Neuronal stem cell (in vitro differentiated cells): Measurements from ENCODE around the gene ORAI3.

Source experiments
- DNase-seq: peaks from one replicate; pipeline ENCODE4 v3.0.0-alpha.2; 2013; ENCODE audit warnings: low spot score
- H2AFZ ChIP-seq: one replicate; pipeline ENCODE4 v1.6.1; 2013; ENCODE audit warnings: mild to moderate bottlenecking, low read length, inconsistent platforms
- H2AK5ac ChIP-seq: 2 replicates; pipeline ENCODE4 v1.6.1; 2013; ENCODE audit warnings: low read depth, mild to moderate bottlenecking, inconsistent platforms, low read length, moderate library complexity, mixed read lengths
- H2BK120ac ChIP-seq: 2 replicates; pipeline ENCODE4 v1.6.1; 2013; ENCODE audit warnings: low read depth, mild to moderate bottlenecking, inconsistent platforms, low read length, moderate library complexity, mixed read lengths
- H2BK12ac ChIP-seq: one replicate; pipeline ENCODE4 v1.6.1; 2013; ENCODE audit warnings: low read length, inconsistent platforms
- H2BK15ac ChIP-seq: 2 replicates; pipeline ENCODE4 v1.6.1; 2013; ENCODE audit warnings: mild to moderate bottlenecking, low read length, inconsistent platforms, mixed read lengths
- H2BK5ac ChIP-seq: one replicate; pipeline ENCODE4 v1.6.1; 2013; ENCODE audit warnings: inconsistent platforms, mild to moderate bottlenecking, low read length, moderate library complexity
- H3K14ac ChIP-seq: one replicate; pipeline ENCODE4 v1.6.1; 2013; ENCODE audit warnings: low read length, inconsistent platforms
- H3K18ac ChIP-seq: 2 replicates; pipeline ENCODE4 v1.6.1; 2013; ENCODE audit warnings: low read length, inconsistent platforms
- H3K23ac ChIP-seq: 2 replicates; pipeline ENCODE4 v1.6.1; 2013; ENCODE audit warnings: low read depth, mild to moderate bottlenecking, mixed read lengths, low read length, inconsistent platforms; ENCODE audit not compliant: poor library complexity
- H3K27ac ChIP-seq: replicated peaks from 3 replicates; pipeline ENCODE4 v1.5.1; 2013; ENCODE audit warnings: low read length, inconsistent platforms
- H3K27me3 ChIP-seq, 3 experiments: 2 replicates each; pipeline ENCODE4 v1.6.1; 2013; ENCODE audit warnings: low read length in 3 of 3, mild to moderate bottlenecking in 2 of 3, inconsistent platforms in 1 of 3, low read depth in 1 of 3, mixed read lengths in 1 of 3, moderate library complexity in 1 of 3; ENCODE audit not compliant: control insufficient read depth in 3 of 3, insufficient read depth in 3 of 3
- H3K36me3 ChIP-seq, 2 donors: replicated peaks in 1 of 2; 2 replicates each; pipeline ENCODE4 v1.6.1; 2013; ENCODE audit warnings: low read length in 2 of 2; ENCODE audit not compliant: control insufficient read depth in 2 of 2, insufficient read depth in 2 of 2
- H3K4ac ChIP-seq: 2 replicates; pipeline ENCODE4 v1.6.1; 2013; ENCODE audit warnings: inconsistent platforms, mild to moderate bottlenecking, low read length, moderate library complexity
- H3K4me1 ChIP-seq, 2 donors: 1 replicate in 1 of 2; 2 replicates in 1 of 2; pipeline ENCODE4 v1.6.1; 2013; ENCODE audit warnings: low read length in 2 of 2, low read depth in 1 of 2; ENCODE audit not compliant: control insufficient read depth in 2 of 2, insufficient read depth in 1 of 2
- H3K4me2 ChIP-seq: one replicate; pipeline ENCODE4 v1.6.1; 2013; ENCODE audit warnings: mild to moderate bottlenecking, low read length, inconsistent platforms; ENCODE audit not compliant: insufficient read depth, poor library complexity, severe bottlenecking
- H3K4me3 ChIP-seq, 2 donors: 2 replicates each; pipeline ENCODE4 v1.5.1; 2013; ENCODE audit warnings: low read length in 2 of 2, mild to moderate bottlenecking in 2 of 2, inconsistent platforms in 1 of 2, moderate library complexity in 1 of 2
- H3K79me1 ChIP-seq: one replicate; pipeline ENCODE4 v1.6.1; 2013; ENCODE audit warnings: low read depth, mild to moderate bottlenecking, inconsistent platforms, low read length, moderate library complexity
- H3K9ac ChIP-seq: one replicate; pipeline ENCODE4 v1.6.1; 2013; ENCODE audit warnings: mild to moderate bottlenecking, low read depth, low read length, inconsistent platforms; ENCODE audit not compliant: poor library complexity
- H3K9me3 ChIP-seq, 2 donors: replicated peaks in 1 of 2; 2 replicates each; pipeline versions ENCODE3 to v1.6.1; 2013; ENCODE audit warnings: low read length in 2 of 2, mild to moderate bottlenecking in 2 of 2, inconsistent platforms in 1 of 2, low read depth in 1 of 2, mixed read lengths in 1 of 2, moderate library complexity in 1 of 2; ENCODE audit not compliant: control insufficient read depth in 2 of 2, insufficient read depth in 1 of 2
- H4K8ac ChIP-seq: one replicate; pipeline ENCODE4 v1.6.1; 2013; ENCODE audit warnings: low read depth, mild to moderate bottlenecking, inconsistent platforms, low read length, moderate library complexity
- H4K91ac ChIP-seq: one replicate; pipeline ENCODE4 v1.6.1; 2013; ENCODE audit warnings: low read length, low read depth, mild to moderate bottlenecking, inconsistent platforms; ENCODE audit not compliant: poor library complexity
- WGBS, 2 donors: extraction: QIAGEN DNeasy Blood & Tissue Kit; methylation state at CpG; one replicate each; pipeline ENCODE4 v1.1.7; 2013; ENCODE audit warnings: missing lambda C conversion rate in 2 of 2, mixed read lengths in 1 of 2; ENCODE audit not compliant: insufficient read length in 2 of 2, insufficient replicate concordance in 1 of 2; ENCODE audit errors: extremely low coverage in 2 of 2; 5-methylcytosine and 5-hydroxymethylcytosine counted together

The ORAI3 gene

DNA sequence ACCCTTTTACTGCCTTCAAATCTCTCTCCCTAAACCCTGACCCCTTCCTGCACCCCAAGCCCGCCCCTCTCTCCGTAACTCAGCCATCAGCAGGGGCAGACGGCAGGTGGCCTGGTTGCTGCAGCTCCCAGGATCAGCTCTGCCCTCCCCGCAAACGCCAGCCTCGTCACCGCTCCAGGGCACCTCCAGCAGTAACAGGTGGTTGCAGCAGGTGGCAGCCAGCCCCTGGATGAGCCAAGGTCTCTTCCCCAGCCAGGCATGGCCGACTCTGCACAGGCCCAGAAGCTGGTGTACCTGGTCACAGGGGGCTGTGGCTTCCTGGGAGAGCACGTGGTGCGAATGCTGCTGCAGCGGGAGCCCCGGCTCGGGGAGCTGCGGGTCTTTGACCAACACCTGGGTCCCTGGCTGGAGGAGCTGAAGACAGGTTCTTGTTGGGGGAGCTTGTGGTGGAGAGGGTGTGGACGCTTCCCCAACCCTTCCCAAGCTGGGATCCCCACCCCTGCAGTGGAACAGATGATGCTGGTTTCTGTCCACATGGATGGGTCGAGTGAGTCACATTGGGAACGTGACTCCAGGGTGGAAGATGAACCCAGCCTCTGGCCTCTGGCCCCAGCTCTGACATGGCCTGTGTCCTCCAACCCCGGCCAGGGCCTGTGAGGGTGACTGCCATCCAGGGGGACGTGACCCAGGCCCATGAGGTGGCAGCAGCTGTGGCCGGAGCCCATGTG lies 36.7 kb downstream of the ORAI3 start:
- Histone ChIP-seq H3K4me3 (peak overlapping the region in 1 of 2 donors; percentile 40), H3K27me3 (no peaks in the 10 kb centered on the region), H2BK15ac (no peak overlapping the region), H3K18ac (peak overlapping the region; percentile 95), H2BK5ac (no peak overlapping the region), H2AK5ac (peak overlapping the region; percentile 49), H3K9me3 (no peaks in the 10 kb centered on the region), H3K9ac (peak overlapping the region; percentile 82), H4K91ac (no peak overlapping the region), H3K4me2 (peak overlapping the region; percentile 37), H3K4me1 (peaks cover 4 to 5% of the 10 kb centered on the region in 2 donors), H2BK12ac (no peak overlapping the region), H3K23ac (peak overlapping the region; percentile 56), H2AFZ (peak overlapping the region; percentile 64), H2BK120ac (no peak overlapping the region), H3K36me3 (peaks cover 24 to 39% of the 10 kb centered on the region in 2 donors), H3K14ac (peak overlapping the region; percentile 78), H3K27ac (no peak overlapping the region), H3K79me1 (peaks cover 2% of the 10 kb centered on the region), H3K4ac (no peak overlapping the region), H4K8ac (no peak overlapping the region)
- no peak for DNase-seq
- no CpG with 5 or more reads among the region's 20 CpGs for WGBS, 2 donors

- WGBS, 2 donors = no CpG with 5 or more reads among the region's 29 CpGs
- peak overlapping the region; percentile 56 for H3K23ac ChIP-seq
- H3K4ac ChIP-seq = no peak overlapping the region
- peak overlapping the region; percentile 18 for H3K4me2 ChIP-seq
- H2BK120ac ChIP-seq = no peak overlapping the region
- peak overlapping the region; percentile 58 for H2BK12ac ChIP-seq
- no peak overlapping the region for H2BK15ac ChIP-seq
- DNase-seq = no peak
- H3K79me1 ChIP-seq = peaks cover 2% of the 10 kb centered on the region
- H3K9ac ChIP-seq = no peak overlapping the region
- no peaks in the 10 kb centered on the region for H3K9me3 ChIP-seq
- peaks cover 4 to 5% of the 10 kb centered on the region in 2 donors for H3K4me1 ChIP-seq
- no peak overlapping the region for H3K27ac ChIP-seq
- no peaks in the 10 kb centered on the region for H3K27me3 ChIP-seq
- H2BK5ac ChIP-seq = no peak overlapping the region
- H4K91ac ChIP-seq = peak overlapping the region; percentile 75
- H3K18ac ChIP-seq = peak overlapping the region; percentile 50
- H3K4me3 ChIP-seq = no peak overlapping the region
- H3K14ac ChIP-seq = no peak overlapping the region
- H3K36me3 ChIP-seq = peaks cover 21 to 32% of the 10 kb centered on the region in 2 donors
- no peak overlapping the region for H2AFZ ChIP-seq
- peak overlapping the region; percentile 43 for H4K8ac ChIP-seq
- peak overlapping the region; percentile 49 for H2AK5ac ChIP-seq
Measured at GRCh38 chr16:30986129-30986991, 37.5 kb downstream of the ORAI3 start.

GRCh38 chr16:30987581-30988190 lies 38.8 kb downstream of the ORAI3 start:
- Histone ChIP-seq H3K27me3 (no peaks in the 10 kb centered on the region), H2BK15ac (no peak overlapping the region), H3K23ac (peak overlapping the region; percentile 73), H2BK5ac (no peak overlapping the region), H3K4me1 (peaks cover 4 to 5% of the 10 kb centered on the region in 2 donors), H3K36me3 (peaks cover 17 to 22% of the 10 kb centered on the region in 2 donors), H3K27ac (no peak overlapping the region), H3K4ac (no peak overlapping the region), H2AK5ac (no peak overlapping the region), H3K4me3 (no peak overlapping the region), H3K18ac (peak overlapping the region; percentile 19), H3K14ac (no peak overlapping the region), H4K8ac (no peak overlapping the region), H3K9me3 (no peaks in the 10 kb centered on the region), H2BK120ac (peak overlapping the region; percentile 81), H3K4me2 (no peak overlapping the region), H2AFZ (no peak overlapping the region), H3K79me1 (peaks cover 2% of the 10 kb centered on the region), H4K91ac (peak overlapping the region; percentile 43), H3K9ac (peak overlapping the region; percentile 50), H2BK12ac (no peak overlapping the region)
- WGBS, 2 donors = no CpG with 5 or more reads among the region's 30 CpGs
- DNase-seq = no peak
